IMR-90 (cell line): ENCODE measurements around the gene GPC6.

Source experiments
- BHLHE40 ChIP-seq: fragments of 150-350 bp; IDR thresholded peaks from 2 replicates; pipeline ENCODE4 v1.6.1; 2016; ENCODE audit warnings: mild to moderate bottlenecking, low read depth, low read length
- CTCF ChIP-seq: conservative IDR thresholded peaks from 2 replicates; pipeline ENCODE4 v1.5.1; 2012; ENCODE audit warnings: mild to moderate bottlenecking, low read depth, low read length, improper control_type of control experiment

- no peak for TF ChIP-seq BHLHE40
- TF ChIP-seq CTCF: no peak
Observed at GRCh38 chr13:93915269-93915809, 688.7 kb downstream of the GPC6 start.
